ENCODE measurements around the gene INAFM2. TPM values are rescaled to one million over a fixed set of nuclear protein-coding genes. Genes with fewer than 3 reads are reported as not detected.

INAFM2 gene
- total and polyA plus RNA-seq, 2 experiments from 2014 or later: 18.1 to 32.7 TPM

- no peak for TF ChIP-seq ZNF114 (CRISPR knock-in tag; IDR thresholded peaks at IDR 0.05)
- no peak for TF ChIP-seq ZNF462 (CRISPR knock-in tag; IDR thresholded peaks at IDR 0.05)
- TF ChIP-seq NANOG (IDR thresholded peaks at IDR 0.05; ENCODE audit: borderline replicate concordance): no peak
Measured at GRCh38 chr15:40358471-40359353, 35.2 kb downstream of the INAFM2 start (continued).

- peaks cover 13% of the 10 kb centered on the region for H3K4me1 ChIP-seq (ENCODE audit: insufficient read depth)
- H3K9me3 Mint-ChIP-seq: peaks cover 3% of the 10 kb centered on the region; the same call in 1 of the 3 replicates
- H3K4me3 Mint-ChIP-seq: peak overlapping the region; percentile 76; the same call in 1 of the 3 replicates
- no peaks in the 10 kb centered on the region for H3K36me3 ChIP-seq (ENCODE audit: insufficient read depth)
- H4K20me1 ChIP-seq (replicated peaks; ENCODE audit: insufficient read depth): no peaks in the 10 kb centered on the region
- peaks cover 16% of the 10 kb centered on the region for H3K27me3 Mint-ChIP-seq (ENCODE audit: insufficient read depth, low read depth, poor library complexity)
- H3K27ac ChIP-seq (ENCODE audit: low read depth): no peak overlapping the region
- no peaks in the 10 kb centered on the region for H3K9me2 ChIP-seq (ENCODE audit: insufficient read depth)
- no peak overlapping the region for H3K27ac Mint-ChIP-seq
- DNase-seq (ENCODE audit: low spot score): no peak
- no peaks in the 10 kb centered on the region for H3K79me2 ChIP-seq (replicated peaks; ENCODE audit: insufficient read depth)
- peaks cover 17% of the 10 kb centered on the region for H3F3A ChIP-seq (replicated peaks; ENCODE audit: low read depth)
- no peak for ATAC-seq
- no peaks in the 10 kb centered on the region; the same call in 2 of the 3 replicates for H3K36me3 Mint-ChIP-seq (ENCODE audit: low read depth)
- TF ChIP-seq STAT1 (IDR thresholded peaks at IDR 0.05; ENCODE audit: unreplicated experiment): no peak
- no peak for TF ChIP-seq EZH2phosphoT487 (IDR thresholded peaks at IDR 0.05; ENCODE audit: unreplicated experiment)
- no peak for TF ChIP-seq ZNF114 (CRISPR knock-in tag; IDR thresholded peaks at IDR 0.05)
- no peak overlapping the region for H3K4me3 ChIP-seq
- peaks cover 20% of the 10 kb centered on the region for H3K4me1 Mint-ChIP-seq
- no peak overlapping the region for H3K4me2 ChIP-seq
- peaks cover 26% of the 10 kb centered on the region for H3K27me3 ChIP-seq (ENCODE audit: insufficient read depth)
- no peak overlapping the region for H2AFZ ChIP-seq
Measured at GRCh38 chr15:40360015-40360414, 36.5 kb downstream of the INAFM2 start.

All from GM23338 (cell line).